CD14-positive monocyte (primary cell): ENCODE data around the gene CCDC78. TPM values are rescaled to one million over a fixed set of nuclear protein-coding genes. Genes with fewer than 3 reads are reported as not detected.

Source experiments
- DNase-seq, 3 donors: peaks; one replicate each; pipeline ENCODE4 v3.0.0-alpha.2; 2011 to 2022
- H2AFZ ChIP-seq: 2 replicates; pipeline ENCODE4 v1.6.0; 2012; ENCODE audit warnings: mild to moderate bottlenecking, low read depth, low read length, inconsistent platforms; ENCODE audit not compliant: insufficient read depth, poor library complexity, severe bottlenecking
- H3K27ac ChIP-seq, 2 donors: 1 replicate in 1 of 2; 2 replicates in 1 of 2; pipeline ENCODE4 v1.5.1; 2012 to 2013; ENCODE audit warnings: low read length in 2 of 2, control low read depth in 1 of 2, inconsistent platforms in 1 of 2, low read depth in 1 of 2, mild to moderate bottlenecking in 1 of 2
- H3K27me3 ChIP-seq, 2 donors: one replicate each; pipeline versions ENCODE4 v1.6.0 to v1.6.1; 2011 to 2013; ENCODE audit warnings: low read length in 2 of 2; ENCODE audit not compliant: control insufficient read depth in 2 of 2, insufficient read depth in 2 of 2
- H3K36me3 ChIP-seq, 2 donors: replicated peaks in 1 of 2; 1 replicate in 1 of 2; 2 replicates in 1 of 2; pipeline versions ENCODE4 v1.5.1 to v1.6.1; 2012 to 2013; ENCODE audit warnings: low read length in 2 of 2, control low read depth in 1 of 2, inconsistent platforms in 1 of 2, mild to moderate bottlenecking in 1 of 2; ENCODE audit not compliant: insufficient read depth in 2 of 2, control insufficient read depth in 1 of 2
- H3K4me1 ChIP-seq, 2 donors: 1 replicate in 1 of 2; 2 replicates in 1 of 2; pipeline versions ENCODE4 v1.5.1 to v1.6.1; 2012 to 2013; ENCODE audit warnings: low read length in 2 of 2, control low read depth in 1 of 2, inconsistent platforms in 1 of 2, mild to moderate bottlenecking in 1 of 2, moderate library complexity in 1 of 2; ENCODE audit not compliant: insufficient read depth in 2 of 2, control insufficient read depth in 1 of 2
- H3K4me2 ChIP-seq: replicated peaks from 2 replicates; pipeline ENCODE3; 2012; ENCODE audit warnings: low read length, moderate library complexity, mild to moderate bottlenecking; ENCODE audit not compliant: poor library complexity, severe bottlenecking; ENCODE audit errors: extremely low read depth
- H3K4me3 ChIP-seq, 3 experiments: fragments of 200-600 bp in 1 of 3; sonication (generic) in 1 of 3; replicated peaks in 1 of 3; 1 replicate in 2 of 3; 2 replicates in 1 of 3; pipeline ENCODE4 v1.5.1; 2011 to 2013; ENCODE audit warnings: low read length in 3 of 3, mild to moderate bottlenecking in 3 of 3, control low read depth in 2 of 3, low read depth in 2 of 3, inconsistent platforms in 1 of 3, moderate library complexity in 1 of 3
- H3K79me2 ChIP-seq: 2 replicates; pipeline ENCODE4 v1.6.0; 2012; ENCODE audit warnings: mild to moderate bottlenecking, control low read depth, inconsistent platforms, low read length, moderate library complexity; ENCODE audit not compliant: insufficient read depth
- H3K9ac ChIP-seq: 2 replicates; pipeline ENCODE4 v1.6.0; 2017; ENCODE audit warnings: low read length, mild to moderate bottlenecking; ENCODE audit not compliant: insufficient read depth, poor library complexity, severe bottlenecking
- H3K9me3 ChIP-seq, 2 donors: replicated peaks in 1 of 2; 1 replicate in 1 of 2; 2 replicates in 1 of 2; pipeline versions ENCODE4 v1.5.1 to v1.6.1; 2012 to 2013; ENCODE audit warnings: low read length in 2 of 2, control low read depth in 1 of 2; ENCODE audit not compliant: control insufficient read depth in 1 of 2, insufficient read depth in 1 of 2
- H4K20me1 ChIP-seq: 2 replicates; pipeline ENCODE4 v1.6.0; 2012; ENCODE audit warnings: mild to moderate bottlenecking, low read length, control low read depth, moderate library complexity; ENCODE audit not compliant: insufficient read depth
- H3K27ac Mint-ChIP-seq, 7 donors: one replicate each; pipeline ENCODE4 v1.8.0; 2020; ENCODE audit warnings: mild to moderate bottlenecking in 7 of 7, mixed read lengths in 7 of 7, moderate library complexity in 6 of 7, inconsistent platforms in 2 of 7
- H3K27me3 Mint-ChIP-seq, 3 donors: one replicate each; pipeline ENCODE4 v1.8.0; 2021 to 2022; ENCODE audit warnings: low read depth in 3 of 3, mild to moderate bottlenecking in 3 of 3, mixed read lengths in 3 of 3, moderate library complexity in 3 of 3, inconsistent platforms in 1 of 3
- H3K36me3 Mint-ChIP-seq, 2 donors: one replicate each; pipeline ENCODE4 v1.8.0; 2020; ENCODE audit warnings: mixed read lengths in 2 of 2, inconsistent platforms in 1 of 2, mild to moderate bottlenecking in 1 of 2
- H3K4me1 Mint-ChIP-seq: one replicate; pipeline ENCODE4 v1.8.0; 2020; ENCODE audit warnings: mild to moderate bottlenecking, mixed read lengths
- H3K4me3 Mint-ChIP-seq, 2 donors: one replicate each; pipeline ENCODE4 v1.8.0; 2020; ENCODE audit warnings: mild to moderate bottlenecking in 2 of 2, mixed read lengths in 2 of 2, moderate library complexity in 1 of 2
- H3K9me3 Mint-ChIP-seq, 7 donors: one replicate each; pipeline ENCODE4 v1.8.0; 2020 to 2022; ENCODE audit warnings: mixed read lengths in 7 of 7, mild to moderate bottlenecking in 6 of 7, moderate library complexity in 6 of 7, inconsistent platforms in 2 of 7
- WGBS: methylation state at CpG from one replicate; pipeline ENCODE4 v1.1.5; 2013; ENCODE audit warnings: missing lambda C conversion rate; ENCODE audit not compliant: insufficient coverage; 5-methylcytosine and 5-hydroxymethylcytosine counted together
- intact Hi-C, 2 donors: fragments of 100-400 bp; cut with micrococcal nuclease; formaldehyde crosslinking; loops; one replicate each; pipeline versions ENCODE4 v1.15.0 to v1.15.1; 2023
- polyA plus RNA-seq, 3 donors: library from polyadenylated mRNA; depleted of rRNA in 1 of 3; unstranded in 2 of 3; stranded (reverse) in 1 of 3; fragments of 300-500 nt in 2 of 3; fragments of >200 nt in 1 of 3; fragmentation: Illumina TruSeq in 2 of 3; gene quantifications; 1 replicate in 2 of 3; 2 replicates in 1 of 3; pipeline ENCODE4 v1.2.3, GENCODE V29; 2012 to 2021
- TF ChIP-seq, protein P1 (sequence below): fragments of 200-600 bp; IDR thresholded peaks from one replicate; pipeline ENCODE4 v1.8.0; 2022; ENCODE audit warnings: antibody characterized with exemption, mild to moderate bottlenecking

The CCDC78 gene
- polyA plus RNA-seq, 3 donors: 0.96 TPM; not detected in 2

- TF ChIP-seq, protein P1, sequence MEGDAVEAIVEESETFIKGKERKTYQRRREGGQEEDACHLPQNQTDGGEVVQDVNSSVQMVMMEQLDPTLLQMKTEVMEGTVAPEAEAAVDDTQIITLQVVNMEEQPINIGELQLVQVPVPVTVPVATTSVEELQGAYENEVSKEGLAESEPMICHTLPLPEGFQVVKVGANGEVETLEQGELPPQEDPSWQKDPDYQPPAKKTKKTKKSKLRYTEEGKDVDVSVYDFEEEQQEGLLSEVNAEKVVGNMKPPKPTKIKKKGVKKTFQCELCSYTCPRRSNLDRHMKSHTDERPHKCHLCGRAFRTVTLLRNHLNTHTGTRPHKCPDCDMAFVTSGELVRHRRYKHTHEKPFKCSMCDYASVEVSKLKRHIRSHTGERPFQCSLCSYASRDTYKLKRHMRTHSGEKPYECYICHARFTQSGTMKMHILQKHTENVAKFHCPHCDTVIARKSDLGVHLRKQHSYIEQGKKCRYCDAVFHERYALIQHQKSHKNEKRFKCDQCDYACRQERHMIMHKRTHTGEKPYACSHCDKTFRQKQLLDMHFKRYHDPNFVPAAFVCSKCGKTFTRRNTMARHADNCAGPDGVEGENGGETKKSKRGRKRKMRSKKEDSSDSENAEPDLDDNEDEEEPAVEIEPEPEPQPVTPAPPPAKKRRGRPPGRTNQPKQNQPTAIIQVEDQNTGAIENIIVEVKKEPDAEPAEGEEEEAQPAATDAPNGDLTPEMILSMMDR: no peak
- no peak overlapping the region for H3K27ac ChIP-seq
- H3K36me3 ChIP-seq: peaks cover 0 to 10% of the 10 kb centered on the region in 2 donors
- peaks cover 9% of the 10 kb centered on the region for H3K4me1 Mint-ChIP-seq
- H3K4me1 ChIP-seq: peaks cover 24 to 38% of the 10 kb centered on the region in 2 donors
- peak overlapping the region in 1 of 3 experiments; percentile 77 for H3K4me3 ChIP-seq
- H4K20me1 ChIP-seq: peaks cover 20% of the 10 kb centered on the region
- no peak for DNase-seq
- H3K4me2 ChIP-seq: peak overlapping the region; percentile 94
- H3K9me3 ChIP-seq: no peaks in the 10 kb centered on the region
- no peaks in the 10 kb centered on the region for H3K9me3 Mint-ChIP-seq
- peak overlapping the region; percentile 79 to 82 for H3K4me3 Mint-ChIP-seq
- H2AFZ ChIP-seq: no peak overlapping the region
- 43% methylated on average over 9 of the region's 9 CpGs for WGBS
- intact Hi-C loops: no loop called here
- H3K27me3 ChIP-seq: peaks cover 3 to 35% of the 10 kb centered on the region in 2 donors
- H3K27me3 Mint-ChIP-seq: peaks cover 11 to 46% (median 20%) of the 10 kb centered on the region in 3 donors
- peaks cover 5 to 7% of the 10 kb centered on the region in 2 donors for H3K36me3 Mint-ChIP-seq
- no peaks in the 10 kb centered on the region for H3K79me2 ChIP-seq
- no peak overlapping the region for H3K27ac Mint-ChIP-seq
- no peak overlapping the region for H3K9ac ChIP-seq
Measured at GRCh38 chr16:726188-726437, 130 bp downstream of the CCDC78 start.

DNA sequence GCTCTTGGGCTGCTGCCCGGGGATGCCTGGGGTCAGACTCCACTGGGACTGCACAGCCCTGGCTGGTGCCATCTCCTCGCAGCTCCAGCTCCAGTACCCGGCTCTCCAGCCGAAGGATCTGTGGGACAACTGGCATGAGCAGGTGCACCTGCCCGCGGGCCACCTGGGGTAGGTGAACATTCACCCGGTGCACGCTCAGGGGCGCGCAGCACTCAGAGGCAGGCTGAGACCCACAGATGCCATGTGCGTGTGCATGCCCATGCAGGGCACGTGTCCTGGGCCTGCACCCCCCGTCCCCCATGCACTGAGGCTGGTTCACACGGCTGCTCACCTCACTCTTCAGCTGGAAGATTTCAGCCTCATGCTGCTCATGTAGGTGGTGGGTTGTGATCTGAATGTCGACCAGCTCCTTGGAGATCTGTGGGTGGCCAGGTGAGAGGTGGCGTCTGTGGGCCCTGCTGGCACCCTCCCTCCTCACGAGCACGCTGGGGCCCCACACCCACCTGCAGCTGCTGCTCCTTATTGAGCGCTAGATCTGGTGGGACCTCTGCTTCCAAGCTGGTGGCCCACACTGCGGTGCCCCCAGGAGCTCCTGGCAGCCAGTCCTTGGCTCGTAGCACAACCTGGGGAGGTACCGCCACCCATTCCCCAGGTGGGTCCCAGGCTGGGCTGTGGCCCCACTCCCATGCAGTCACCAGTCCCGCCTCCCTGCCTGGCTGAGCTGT lies 618 bp downstream of the CCDC78 start:
- no peak overlapping the region for H2AFZ ChIP-seq
- H3K9me3 ChIP-seq: no peaks in the 10 kb centered on the region
- 87% methylated on average over 22 of the region's 23 CpGs for WGBS
- no peak overlapping the region for H3K4me2 ChIP-seq
- H3K79me2 ChIP-seq: no peaks in the 10 kb centered on the region
- Mint-ChIP-seq H3K4me1 (peaks cover 9% of the 10 kb centered on the region), H3K27me3 (peaks cover 11 to 46% (median 20%) of the 10 kb centered on the region in 3 donors), H3K9me3 (no peaks in the 10 kb centered on the region), H3K4me3 (peak overlapping the region in 1 of 2 donors; percentile 82), H3K36me3 (peaks cover 4 to 5% of the 10 kb centered on the region in 2 donors), H3K27ac (no peak overlapping the region)
- H3K4me1 ChIP-seq: peaks cover 25 to 43% of the 10 kb centered on the region in 2 donors
- H4K20me1 ChIP-seq: peaks cover 20% of the 10 kb centered on the region
- intact Hi-C loops: no loop called here
- no peak for DNase-seq
- peaks cover 3 to 35% of the 10 kb centered on the region in 2 donors for H3K27me3 ChIP-seq
- H3K9ac ChIP-seq: no peak overlapping the region
- no peak overlapping the region for H3K4me3 ChIP-seq
- TF ChIP-seq, protein P1: no peak
- H3K36me3 ChIP-seq: peaks cover 0 to 6% of the 10 kb centered on the region in 2 donors
- no peak overlapping the region for H3K27ac ChIP-seq
